SKM-1 (cell line): ENCODE data around the gene GNAT2.

ENCODE experiments used
- DNase-seq: peaks from one replicate; lab custom pipeline; 2025; ENCODE audit not compliant: unreplicated experiment; lab: John Stamatoyannopoulos, UW

The GNAT2 gene

GRCh38 chr1:109619576-109620400 is at the start of gene GNAT2, which contains the start of gene AMPD2:
GNAT2 (minus strand) TSS chr1:109619616; CDS start chr1:109612870, 6,746 bp downstream.
AMPD2 (plus strand) TSS chr1:109619837; CDS start chr1:109621176, 1,339 bp downstream.
- peak; percentile 74 for DNase-seq

- no peak for DNase-seq
These were observed 48.8 kb upstream of the GNAT2 start for GRCh38 chr1:109668123-109668775.

- no peak for DNase-seq
These were observed 48.2 kb upstream of the GNAT2 start, which contains the start of gene GSTM2 for GRCh38 chr1:109667452-109668122. GSTM2 (plus strand) TSS chr1:109668057; CDS start chr1:109668116, 59 bp downstream.

GRCh38 chr1:109664671-109665070 is 45.3 kb upstream of the GNAT2 start:
- no peak for DNase-seq

- DNase-seq, result no peak
These were observed 42.0 kb upstream of the GNAT2 start for GRCh38 chr1:109661391-109661790.

GRCh38 chr1:109660691-109661026 is 41.2 kb upstream of the GNAT2 start:
- DNase-seq, result peak; percentile 24

- DNase-seq, result peak; percentile 19
These were observed 40.7 kb upstream of the GNAT2 start for GRCh38 chr1:109659997-109660690.

- no peak for DNase-seq
These were observed 39.7 kb upstream of the GNAT2 start for GRCh38 chr1:109659145-109659544.

- no peak for DNase-seq
These were observed 39.2 kb upstream of the GNAT2 start for GRCh38 chr1:109658533-109659042.

- no peak for DNase-seq
These were observed 38.6 kb upstream of the GNAT2 start for GRCh38 chr1:109657970-109658369.

- DNase-seq, result no peak
These were observed 38.0 kb upstream of the GNAT2 start for GRCh38 chr1:109657395-109657794.

GRCh38 chr1:109655615-109656519 is 36.5 kb upstream of the GNAT2 start, which contains the start of gene GSTM4:
GSTM4 (plus strand) TSS chr1:109656099; CDS start chr1:109656390, 291 bp downstream.
- DNase-seq, result peak; percentile 44

GRCh38 chr1:109654519-109654918 is 35.1 kb upstream of the GNAT2 start:
- DNase-seq, result no peak

- no peak for DNase-seq
These were observed 33.9 kb upstream of the GNAT2 start for GRCh38 chr1:109653306-109653705.

GRCh38 chr1:109652402-109652801 is 33.0 kb upstream of the GNAT2 start:
- no peak for DNase-seq

GRCh38 chr1:109650609-109651008 is 31.2 kb upstream of the GNAT2 start:
- DNase-seq, result no peak

- no peak for DNase-seq
These were observed 30.1 kb upstream of the GNAT2 start for GRCh38 chr1:109649491-109649914.

- DNase-seq, result no peak
These were observed 25.3 kb upstream of the GNAT2 start for GRCh38 chr1:109644670-109645069.

- peak; percentile 57 for DNase-seq
These were observed 24.2 kb upstream of the GNAT2 start for GRCh38 chr1:109643385-109644230.
